Measurements from ENCODE around the gene TLN1.

The TLN1 gene

GRCh38 chr9:35698231-35698630 is 33.8 kb downstream of the TLN1 start:
- DNase-seq (ENCODE audit: low spot score), result no peak
- no peak overlapping the region for H3K9ac ChIP-seq (ENCODE audit: low read depth, low read length, poor library complexity)
- no peak overlapping the region for H3K23ac ChIP-seq (ENCODE audit: low read depth, low read length, poor library complexity)
- H3K9me3 ChIP-seq (replicated peaks in 1 of 2; ENCODE audit: control insufficient read depth in 2 of 2, insufficient read depth in 1 of 2, low read depth in 1 of 2, low read length in 2 of 2), result peaks cover 0 to 2% of the 10 kb centered on the region in 2 donors
- H2BK15ac ChIP-seq (ENCODE audit: low read length), result no peak overlapping the region
- H3K4me3 ChIP-seq (ENCODE audit: low read length in 2 of 2), result no peak overlapping the region
- H3K27me3 ChIP-seq (ENCODE audit: control insufficient read depth in 3 of 3, insufficient read depth in 3 of 3, low read depth in 1 of 3, low read length in 3 of 3), result no peaks in the 10 kb centered on the region
- no CpG with 5 or more reads among the region's 5 CpGs for WGBS, 2 donors (ENCODE audit: extremely low coverage in 2 of 2, insufficient read length in 2 of 2, insufficient replicate concordance in 1 of 2)
- H2AFZ ChIP-seq (ENCODE audit: low read length), result no peak overlapping the region
- H2BK12ac ChIP-seq (ENCODE audit: low read length), result no peak overlapping the region
- H3K79me1 ChIP-seq (ENCODE audit: low read depth, low read length), result no peaks in the 10 kb centered on the region
- no peak overlapping the region for H2BK5ac ChIP-seq (ENCODE audit: low read length)
- H4K8ac ChIP-seq (ENCODE audit: low read depth, low read length), result no peak overlapping the region
- no peak overlapping the region for H2BK120ac ChIP-seq (ENCODE audit: low read depth, low read length)
- no peak overlapping the region for H2AK5ac ChIP-seq (ENCODE audit: low read depth, low read length)
- no peak overlapping the region for H3K18ac ChIP-seq (ENCODE audit: low read length)
- no peak overlapping the region for H3K27ac ChIP-seq (replicated peaks; ENCODE audit: low read length)
- H3K36me3 ChIP-seq (replicated peaks in 1 of 2; ENCODE audit: control insufficient read depth in 2 of 2, insufficient read depth in 2 of 2, low read length in 2 of 2), result peaks cover 52 to 75% of the 10 kb centered on the region in 2 donors
- no peaks in the 10 kb centered on the region for H3K4me1 ChIP-seq (ENCODE audit: control insufficient read depth in 2 of 2, insufficient read depth in 1 of 2, low read depth in 1 of 2, low read length in 2 of 2)
- no peak overlapping the region for H3K4me2 ChIP-seq (ENCODE audit: insufficient read depth, low read length, poor library complexity, severe bottlenecking)
- no peak overlapping the region for H3K14ac ChIP-seq (ENCODE audit: low read length)
- no peak overlapping the region for H3K4ac ChIP-seq (ENCODE audit: low read length)
- no peak overlapping the region for H4K91ac ChIP-seq (ENCODE audit: low read depth, low read length, poor library complexity)

- no peak overlapping the region for H3K18ac ChIP-seq (ENCODE audit: low read length)
- no peaks in the 10 kb centered on the region for H3K4me1 ChIP-seq (ENCODE audit: control insufficient read depth in 2 of 2, insufficient read depth in 1 of 2, low read depth in 1 of 2, low read length in 2 of 2)
- H3K9me3 ChIP-seq (replicated peaks in 1 of 2; ENCODE audit: control insufficient read depth in 2 of 2, insufficient read depth in 1 of 2, low read depth in 1 of 2, low read length in 2 of 2), result peaks cover 0 to 2% of the 10 kb centered on the region in 2 donors
- peaks cover 49 to 68% of the 10 kb centered on the region in 2 donors for H3K36me3 ChIP-seq (replicated peaks in 1 of 2; ENCODE audit: control insufficient read depth in 2 of 2, insufficient read depth in 2 of 2, low read length in 2 of 2)
- no peak for DNase-seq (ENCODE audit: low spot score)
- no peak overlapping the region for H3K4me3 ChIP-seq (ENCODE audit: low read length in 2 of 2)
- no peak overlapping the region for H2AFZ ChIP-seq (ENCODE audit: low read length)
- H3K9ac ChIP-seq (ENCODE audit: low read depth, low read length, poor library complexity), result no peak overlapping the region
- no peak overlapping the region for H2BK15ac ChIP-seq (ENCODE audit: low read length)
- H3K23ac ChIP-seq (ENCODE audit: low read depth, low read length, poor library complexity), result no peak overlapping the region
- H2AK5ac ChIP-seq (ENCODE audit: low read depth, low read length), result no peak overlapping the region
- H4K91ac ChIP-seq (ENCODE audit: low read depth, low read length, poor library complexity), result no peak overlapping the region
- H3K4me2 ChIP-seq (ENCODE audit: insufficient read depth, low read length, poor library complexity, severe bottlenecking), result no peak overlapping the region
- no peak overlapping the region for H3K27ac ChIP-seq (replicated peaks; ENCODE audit: low read length)
- H2BK12ac ChIP-seq (ENCODE audit: low read length), result no peak overlapping the region
- no peaks in the 10 kb centered on the region for H3K27me3 ChIP-seq (ENCODE audit: control insufficient read depth in 3 of 3, insufficient read depth in 3 of 3, low read depth in 1 of 3, low read length in 3 of 3)
- no CpG with 5 or more reads among the region's 14 CpGs for WGBS, 2 donors (ENCODE audit: extremely low coverage in 2 of 2, insufficient read length in 2 of 2, insufficient replicate concordance in 1 of 2)
- peak overlapping the region; percentile 4 for H2BK5ac ChIP-seq (ENCODE audit: low read length)
- H2BK120ac ChIP-seq (ENCODE audit: low read depth, low read length), result no peak overlapping the region
- no peak overlapping the region for H3K4ac ChIP-seq (ENCODE audit: low read length)
- no peaks in the 10 kb centered on the region for H3K79me1 ChIP-seq (ENCODE audit: low read depth, low read length)
- H3K14ac ChIP-seq (ENCODE audit: low read length), result peak overlapping the region; percentile 10
- no peak overlapping the region for H4K8ac ChIP-seq (ENCODE audit: low read depth, low read length)
These were observed 34.5 kb downstream of the TLN1 start for GRCh38 chr9:35697486-35697885.

DNA sequence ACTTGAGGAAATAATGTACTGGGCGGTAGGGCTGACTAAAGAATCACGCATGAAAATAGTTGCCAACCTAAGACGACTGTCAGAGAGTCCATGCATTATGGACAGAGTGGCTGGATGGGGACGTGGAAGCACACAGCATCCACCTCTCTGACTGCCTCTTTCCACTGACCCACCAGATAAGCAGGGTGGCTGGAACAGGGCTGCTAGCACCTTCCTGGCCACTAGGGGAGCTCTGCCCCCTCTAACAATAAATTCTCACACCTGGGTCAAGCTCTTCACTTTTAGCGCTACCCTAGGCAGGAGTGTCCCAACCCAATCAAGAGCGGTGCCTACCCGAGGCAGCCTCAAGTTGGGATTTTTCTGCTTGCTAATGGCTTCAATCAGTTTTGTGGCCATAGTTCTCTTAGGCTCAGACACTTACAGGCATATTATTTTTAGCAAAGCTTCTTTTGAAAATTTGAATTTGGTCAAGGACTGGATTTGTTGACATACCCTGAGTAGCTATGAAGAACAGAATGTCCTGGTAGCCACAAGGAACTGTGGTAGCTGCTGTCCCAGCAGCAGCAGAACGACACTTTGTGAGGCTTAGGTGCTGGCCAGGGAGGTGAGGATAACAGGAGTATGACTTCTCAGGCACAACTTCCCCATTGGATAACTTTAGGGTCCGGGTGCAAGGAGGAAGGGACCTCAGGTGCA is 35.3 kb downstream of the TLN1 start:
- Histone ChIP-seq H4K91ac (ENCODE audit: low read depth, low read length, poor library complexity) (no peak overlapping the region), H2BK5ac (ENCODE audit: low read length) (no peak overlapping the region), H3K27me3 (ENCODE audit: control insufficient read depth in 3 of 3, insufficient read depth in 3 of 3, low read depth in 1 of 3, low read length in 3 of 3) (no peaks in the 10 kb centered on the region), H3K14ac (ENCODE audit: low read length) (no peak overlapping the region), H3K9me3 (replicated peaks in 1 of 2; ENCODE audit: control insufficient read depth in 2 of 2, insufficient read depth in 1 of 2, low read depth in 1 of 2, low read length in 2 of 2) (peaks cover 0 to 2% of the 10 kb centered on the region in 2 donors), H3K23ac (ENCODE audit: low read depth, low read length, poor library complexity) (no peak overlapping the region), H2AFZ (ENCODE audit: low read length) (no peak overlapping the region), H3K27ac (replicated peaks; ENCODE audit: low read length) (no peak overlapping the region), H3K36me3 (replicated peaks in 1 of 2; ENCODE audit: control insufficient read depth in 2 of 2, insufficient read depth in 2 of 2, low read length in 2 of 2) (peaks cover 44 to 62% of the 10 kb centered on the region in 2 donors), H3K4me1 (ENCODE audit: control insufficient read depth in 2 of 2, insufficient read depth in 1 of 2, low read depth in 1 of 2, low read length in 2 of 2) (peaks cover 2 to 4% of the 10 kb centered on the region in 2 donors), H3K4ac (ENCODE audit: low read length) (no peak overlapping the region), H3K4me3 (ENCODE audit: low read length in 2 of 2) (no peak overlapping the region), H4K8ac (ENCODE audit: low read depth, low read length) (no peak overlapping the region), H2AK5ac (ENCODE audit: low read depth, low read length) (no peak overlapping the region), H2BK12ac (ENCODE audit: low read length) (no peak overlapping the region), H3K9ac (ENCODE audit: low read depth, low read length, poor library complexity) (no peak overlapping the region), H2BK120ac (ENCODE audit: low read depth, low read length) (no peak overlapping the region), H3K18ac (ENCODE audit: low read length) (no peak overlapping the region), H3K79me1 (ENCODE audit: low read depth, low read length) (no peaks in the 10 kb centered on the region), H3K4me2 (ENCODE audit: insufficient read depth, low read length, poor library complexity, severe bottlenecking) (no peak overlapping the region), H2BK15ac (ENCODE audit: low read length) (no peak overlapping the region)
- WGBS, 2 donors (ENCODE audit: extremely low coverage in 2 of 2, insufficient read length in 2 of 2, insufficient replicate concordance in 1 of 2), result no CpG with 5 or more reads among the region's 9 CpGs
- DNase-seq (ENCODE audit: low spot score), result no peak

DNA sequence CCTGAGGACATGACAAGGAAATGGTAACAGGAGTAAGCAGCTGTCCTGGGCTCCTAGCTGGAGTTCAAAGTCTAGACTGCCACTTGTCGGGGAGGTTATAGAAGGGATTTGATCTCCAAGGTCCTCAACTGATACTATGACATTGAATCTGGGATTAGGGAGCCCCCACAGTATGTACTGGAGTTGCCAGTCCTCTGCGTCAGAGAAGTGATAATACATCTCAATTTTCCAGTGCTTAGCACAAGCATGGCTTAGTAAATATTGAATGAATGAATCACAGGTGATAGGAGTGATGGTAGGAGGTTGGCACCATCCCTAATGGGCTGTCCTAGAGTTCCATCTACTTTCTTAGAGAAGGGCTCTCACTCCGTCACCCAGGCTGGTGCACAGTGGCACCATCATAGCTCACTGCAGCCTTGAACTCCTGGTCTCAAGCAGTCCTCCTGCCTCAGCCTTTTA is 36.0 kb downstream of the TLN1 start:
- Histone ChIP-seq H3K18ac (ENCODE audit: low read length) (no peak overlapping the region), H3K4ac (ENCODE audit: low read length) (no peak overlapping the region), H3K4me2 (ENCODE audit: insufficient read depth, low read length, poor library complexity, severe bottlenecking) (no peak overlapping the region), H3K9me3 (replicated peaks in 1 of 2; ENCODE audit: control insufficient read depth in 2 of 2, insufficient read depth in 1 of 2, low read depth in 1 of 2, low read length in 2 of 2) (peaks cover 0 to 2% of the 10 kb centered on the region in 2 donors), H3K9ac (ENCODE audit: low read depth, low read length, poor library complexity) (no peak overlapping the region), H2BK15ac (ENCODE audit: low read length) (no peak overlapping the region), H2BK5ac (ENCODE audit: low read length) (no peak overlapping the region), H2AK5ac (ENCODE audit: low read depth, low read length) (no peak overlapping the region), H3K23ac (ENCODE audit: low read depth, low read length, poor library complexity) (no peak overlapping the region), H3K27ac (replicated peaks; ENCODE audit: low read length) (no peak overlapping the region), H3K4me3 (ENCODE audit: low read length in 2 of 2) (no peak overlapping the region), H3K27me3 (ENCODE audit: control insufficient read depth in 3 of 3, insufficient read depth in 3 of 3, low read depth in 1 of 3, low read length in 3 of 3) (no peaks in the 10 kb centered on the region), H4K8ac (ENCODE audit: low read depth, low read length) (no peak overlapping the region), H3K4me1 (ENCODE audit: control insufficient read depth in 2 of 2, insufficient read depth in 1 of 2, low read depth in 1 of 2, low read length in 2 of 2) (peaks cover 6 to 10% of the 10 kb centered on the region in 2 donors), H2AFZ (ENCODE audit: low read length) (no peak overlapping the region), H3K36me3 (replicated peaks in 1 of 2; ENCODE audit: control insufficient read depth in 2 of 2, insufficient read depth in 2 of 2, low read length in 2 of 2) (peaks cover 38 to 55% of the 10 kb centered on the region in 2 donors), H3K79me1 (ENCODE audit: low read depth, low read length) (no peaks in the 10 kb centered on the region), H3K14ac (ENCODE audit: low read length) (no peak overlapping the region), H4K91ac (ENCODE audit: low read depth, low read length, poor library complexity) (no peak overlapping the region), H2BK120ac (ENCODE audit: low read depth, low read length) (no peak overlapping the region), H2BK12ac (ENCODE audit: low read length) (no peak overlapping the region)
- DNase-seq (ENCODE audit: low spot score), result no peak
- WGBS, 2 donors (ENCODE audit: extremely low coverage in 2 of 2, insufficient read length in 2 of 2, insufficient replicate concordance in 1 of 2), result no CpG with 5 or more reads among the region's 3 CpGs

Data from neuronal stem cell (in vitro differentiated cells).